Stimulated activated CD4-positive, alpha-beta T cell treated with anti-CD3 and anti-CD28 coated beads, Interleukin-1b, Interleukin-23, amount 100 ng/mL, for 1 hour (primary cell): Measurements from ENCODE around the gene MARK3.
"Not testable (repeated sequence)": the region's sequence is repeated elsewhere in the genome, so short reads cannot be mapped to it uniquely, and the experiment has no call there.

Experiments used
- DNase-seq, 2 donors: peaks; one replicate each; pipeline ENCODE4 v3.0.0-alpha.2; 2020; ENCODE audit warnings: low read depth in 2 of 2

Gene MARK3

DNA sequence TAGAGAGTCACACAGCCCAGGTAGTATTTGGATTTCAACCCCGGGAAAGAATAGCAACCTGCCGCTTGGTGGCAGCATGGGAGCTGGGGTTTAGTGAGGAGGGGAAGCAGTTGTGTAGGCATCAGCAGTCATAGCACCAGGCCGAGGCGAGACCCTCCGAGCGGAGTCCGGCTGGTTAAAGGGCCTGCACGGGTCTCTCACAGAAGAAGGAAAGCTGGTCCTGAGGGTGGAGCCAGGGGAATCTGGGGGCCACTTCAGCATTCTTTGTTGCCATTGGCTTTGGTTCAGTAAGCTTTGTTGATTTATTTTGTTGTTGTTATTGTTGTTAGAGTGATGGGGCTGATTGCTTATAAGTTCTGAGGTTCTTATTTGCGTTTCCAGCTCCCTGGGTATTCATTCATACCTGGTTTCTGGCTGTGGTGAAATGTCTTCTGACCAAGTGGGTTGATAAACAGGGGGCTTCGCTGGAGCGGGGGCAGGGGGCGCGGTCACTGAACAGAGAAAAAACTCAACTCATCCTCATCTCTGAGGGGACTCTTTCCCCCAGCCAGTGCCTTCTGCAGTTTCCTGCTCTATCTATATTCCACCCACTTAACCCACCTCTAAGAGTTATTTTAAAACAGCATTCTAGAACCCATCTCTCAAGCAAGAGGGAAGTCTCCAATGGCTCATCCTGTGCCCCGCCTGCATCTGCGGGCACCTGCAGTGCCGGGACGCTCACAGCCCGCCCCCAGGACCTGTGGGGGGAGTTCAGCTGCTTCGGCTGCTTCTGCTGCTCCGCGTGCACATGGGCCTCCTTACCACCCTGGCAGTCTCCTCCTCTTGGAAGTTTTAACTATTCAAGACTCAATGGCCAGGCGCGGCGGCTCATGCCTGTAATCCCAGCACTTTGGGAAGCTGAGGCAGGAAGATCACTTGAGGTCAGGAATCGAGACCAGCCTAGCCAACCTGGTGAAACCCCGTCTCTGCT lies 125.8 kb downstream of the MARK3 start:
- no peak for DNase-seq

DNA sequence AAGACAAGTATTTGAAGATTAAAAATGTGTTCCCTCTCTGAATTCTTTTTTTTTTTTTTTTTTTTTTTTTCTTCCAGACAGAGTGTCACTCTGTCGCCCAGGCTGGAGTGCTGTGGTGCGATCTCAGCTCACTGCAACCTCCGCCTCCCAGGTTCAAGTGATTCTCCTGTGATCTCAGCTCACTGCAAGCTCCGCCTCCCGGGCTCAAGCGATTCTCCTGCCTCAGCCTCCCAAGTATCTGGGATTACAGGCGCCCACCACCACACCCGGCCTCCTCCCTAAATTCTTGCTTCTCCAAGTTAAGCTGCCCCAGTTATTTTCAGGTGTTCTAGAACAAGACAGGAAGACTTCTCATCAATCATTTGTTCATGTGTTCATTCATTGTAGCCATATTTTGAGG lies 127.0 kb downstream of the MARK3 start:
- DNase-seq, result not testable (repeated sequence)

DNA sequence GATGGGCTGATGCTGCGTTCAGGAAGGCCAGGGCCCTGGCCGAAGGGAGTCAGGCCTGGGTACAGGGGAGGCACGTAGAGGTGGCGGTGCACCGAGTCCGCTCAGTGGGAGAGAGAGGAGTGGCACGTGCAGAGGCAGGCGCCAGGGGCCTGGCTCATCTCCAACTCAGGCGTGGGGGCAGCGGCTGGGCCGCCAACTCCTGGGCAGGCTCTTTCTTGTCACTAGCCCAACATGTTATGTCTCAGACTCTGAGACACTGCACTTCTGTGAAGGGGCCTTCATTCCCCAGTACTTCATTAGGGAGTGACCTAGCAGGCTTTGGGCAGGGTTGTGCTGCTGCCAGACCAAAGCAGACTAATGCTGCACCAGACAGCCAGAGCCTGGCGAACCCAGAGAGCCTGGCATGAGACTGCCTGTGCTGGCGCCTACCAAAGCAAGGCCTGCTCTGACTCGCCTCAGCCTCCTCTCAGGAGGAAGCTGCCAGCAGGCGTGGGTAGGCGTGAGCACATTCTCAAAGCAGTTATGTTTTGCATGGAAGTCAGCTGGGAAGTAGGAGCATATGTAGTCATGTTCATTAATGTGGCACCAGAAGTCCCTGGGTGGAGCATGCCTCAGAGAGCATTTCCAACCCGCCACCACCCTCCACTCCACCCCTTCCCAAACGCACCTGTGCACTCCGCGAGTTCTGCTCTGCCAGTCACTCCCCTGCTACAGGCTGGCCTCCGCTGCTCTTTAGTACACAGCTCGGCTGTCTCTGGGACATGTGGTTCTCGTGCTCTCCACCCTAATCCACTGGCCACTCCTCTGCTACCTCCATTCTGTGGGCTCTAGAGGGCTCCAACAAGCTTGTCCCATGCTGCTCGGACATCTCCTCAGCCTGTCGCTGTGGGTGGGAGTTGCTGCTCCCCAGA lies 127.7 kb downstream of the MARK3 start:
- DNase-seq, result no peak

DNA sequence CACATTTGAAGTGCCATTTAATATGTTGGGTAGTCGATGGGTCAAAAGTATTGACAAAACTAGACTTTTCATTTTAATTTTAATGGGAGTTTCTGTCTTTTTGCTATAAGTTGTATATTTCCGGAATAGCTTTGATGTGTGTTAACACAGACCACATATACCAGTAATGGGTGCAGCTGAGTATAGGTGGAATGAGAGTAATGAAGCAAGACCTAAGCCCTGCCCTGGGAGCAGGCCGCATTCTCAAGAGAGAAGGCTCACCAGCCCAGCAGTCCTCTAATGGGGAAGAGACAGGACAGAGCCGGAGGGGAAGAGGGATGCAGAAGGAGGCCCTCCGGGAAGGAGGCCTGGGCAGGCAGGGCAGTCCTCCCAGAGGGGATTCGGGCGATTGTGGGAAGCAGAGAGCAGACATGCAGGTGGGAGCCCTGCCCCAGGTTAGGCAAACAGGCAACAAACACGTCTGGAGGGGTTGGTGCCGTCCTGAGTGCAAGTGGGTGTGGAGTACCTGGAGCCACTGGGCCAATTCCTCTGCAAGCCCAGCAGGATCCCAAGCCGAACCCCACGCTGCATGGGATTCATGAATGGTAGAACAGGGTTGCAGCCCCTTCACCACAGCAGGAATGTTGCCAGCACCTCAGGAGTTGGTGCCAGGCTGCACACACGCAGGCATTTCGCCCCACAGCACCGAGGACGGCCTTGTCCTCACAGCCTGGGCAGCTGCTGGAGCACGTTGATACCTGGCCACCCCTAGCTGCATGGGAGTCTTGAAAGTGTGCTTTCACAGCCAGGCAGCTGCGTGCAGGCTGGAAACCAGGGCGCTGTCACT lies 129.6 kb downstream of the MARK3 start:
- no peak for DNase-seq

DNA sequence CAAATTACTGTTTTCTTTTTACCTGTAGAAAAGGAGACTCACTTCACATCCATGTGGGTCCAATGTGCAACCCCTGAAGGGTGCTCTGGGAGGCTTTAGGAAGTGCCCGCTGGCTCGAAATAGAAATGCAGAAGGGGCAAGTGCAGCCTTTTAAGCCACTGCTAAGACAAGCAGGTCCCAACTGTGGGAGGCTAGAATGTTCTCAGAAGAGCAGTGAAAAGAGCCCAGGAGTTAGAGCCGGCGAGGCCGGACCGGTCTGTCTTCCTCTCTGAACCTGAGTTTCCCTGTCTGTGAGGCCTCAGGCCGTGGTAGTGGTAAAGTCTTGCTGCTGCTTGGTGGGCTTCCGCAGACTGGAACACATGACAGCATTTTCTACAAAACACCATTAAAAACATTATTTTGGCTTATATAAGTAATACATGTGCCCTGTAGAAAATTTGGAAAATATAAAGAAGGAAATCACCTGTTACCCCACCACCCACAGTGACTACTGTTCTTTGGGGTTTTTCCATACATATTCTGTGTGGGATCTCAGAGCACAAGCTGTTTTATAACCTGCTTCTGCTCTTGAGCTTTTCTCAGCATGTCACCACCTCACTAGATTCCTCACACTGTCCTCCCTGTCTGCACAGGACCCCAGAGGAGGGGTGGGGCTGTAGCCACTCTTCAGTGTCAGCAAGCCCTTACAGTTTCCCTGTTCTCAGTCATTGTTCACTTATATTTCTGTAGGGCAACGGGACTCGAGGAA lies 131.4 kb downstream of the MARK3 start:
- no peak for DNase-seq

DNA sequence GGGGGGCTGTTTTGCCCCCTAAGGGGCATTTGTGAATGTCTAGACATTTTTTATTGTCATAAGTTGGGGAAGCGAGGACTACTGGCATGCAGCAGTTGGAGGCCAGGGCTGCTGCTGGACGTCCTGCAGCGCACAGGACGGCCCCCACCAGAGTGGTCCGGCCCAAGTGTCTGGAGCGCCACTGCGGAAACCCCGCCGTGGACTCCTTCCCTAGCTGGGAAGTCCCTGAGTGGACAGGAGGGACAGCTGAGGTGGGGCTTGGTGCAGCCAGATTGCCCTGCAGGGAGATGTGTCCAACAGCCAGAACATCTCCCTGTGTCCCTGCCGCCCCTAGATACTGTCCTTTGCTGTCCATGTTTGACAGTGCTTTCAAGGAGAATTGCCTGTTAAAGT lies 132.0 kb downstream of the MARK3 start:
- no peak for DNase-seq

DNA sequence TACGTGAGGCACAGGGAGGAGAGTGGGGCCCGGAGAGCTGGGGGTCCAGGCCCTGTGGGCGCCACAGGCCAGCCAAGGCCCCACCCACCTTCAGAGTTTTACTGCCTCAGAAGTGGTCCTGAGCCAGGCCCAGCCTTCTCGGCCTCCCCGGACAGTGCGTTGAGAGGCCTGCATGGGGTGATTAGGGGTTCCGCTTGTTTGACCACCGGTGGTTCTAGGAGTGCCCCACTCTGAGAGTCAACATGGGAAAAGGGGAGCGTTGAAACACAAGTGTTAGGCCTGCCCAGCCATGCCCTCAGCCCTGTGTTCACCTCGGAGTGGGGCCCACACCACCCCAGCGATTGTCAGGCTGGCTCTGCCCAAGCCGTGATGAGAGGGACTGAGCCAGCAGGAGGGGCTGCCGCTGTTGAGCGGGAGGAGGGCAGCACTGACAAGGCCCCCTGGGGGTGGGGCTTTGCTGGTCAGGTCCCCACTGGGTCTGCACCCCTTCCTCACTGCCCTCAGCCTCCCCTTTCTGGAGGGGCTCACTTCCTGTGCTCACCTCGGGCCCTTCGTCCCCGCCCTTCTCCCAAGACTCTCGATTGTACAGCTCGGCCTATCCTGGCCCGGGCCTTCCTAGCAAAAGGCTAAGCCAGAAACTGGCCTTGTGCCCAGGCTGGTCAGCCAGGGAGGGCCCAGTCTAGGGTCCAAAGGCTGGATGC lies 132.7 kb downstream of the MARK3 start:
- no peak for DNase-seq

DNA sequence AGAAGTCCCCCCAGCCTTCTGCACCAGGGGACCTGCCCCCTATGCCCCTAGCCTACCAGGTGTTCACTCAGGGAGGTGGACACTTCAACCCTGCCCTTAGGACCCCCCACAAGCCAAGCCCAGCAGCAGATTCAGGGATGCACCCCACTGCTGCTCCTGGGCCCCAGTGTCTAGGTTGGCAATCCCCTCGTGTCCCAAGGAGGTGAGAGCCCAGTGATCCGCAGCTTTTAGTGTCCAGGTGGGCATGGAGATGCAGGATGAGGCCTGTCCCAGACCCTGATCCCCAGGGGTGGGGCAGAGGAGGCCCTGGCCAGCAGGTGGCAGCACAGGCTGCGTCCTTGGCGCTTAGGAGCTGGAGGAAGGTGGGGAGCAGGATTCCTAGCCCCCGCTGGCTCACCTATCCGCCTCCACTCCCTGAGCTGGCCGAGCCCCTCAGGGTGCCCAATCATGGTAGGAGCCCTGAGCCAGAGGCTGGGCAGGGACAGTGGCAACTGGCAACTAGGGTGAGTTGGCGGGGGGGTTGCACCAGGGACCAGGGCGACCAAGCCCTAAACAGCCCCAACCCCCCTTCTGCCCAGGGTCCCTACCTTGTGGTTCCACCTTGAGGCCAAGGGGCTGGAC lies 133.3 kb downstream of the MARK3 start:
- peak in 1 of 2 donors; percentile 45 for DNase-seq

DNA sequence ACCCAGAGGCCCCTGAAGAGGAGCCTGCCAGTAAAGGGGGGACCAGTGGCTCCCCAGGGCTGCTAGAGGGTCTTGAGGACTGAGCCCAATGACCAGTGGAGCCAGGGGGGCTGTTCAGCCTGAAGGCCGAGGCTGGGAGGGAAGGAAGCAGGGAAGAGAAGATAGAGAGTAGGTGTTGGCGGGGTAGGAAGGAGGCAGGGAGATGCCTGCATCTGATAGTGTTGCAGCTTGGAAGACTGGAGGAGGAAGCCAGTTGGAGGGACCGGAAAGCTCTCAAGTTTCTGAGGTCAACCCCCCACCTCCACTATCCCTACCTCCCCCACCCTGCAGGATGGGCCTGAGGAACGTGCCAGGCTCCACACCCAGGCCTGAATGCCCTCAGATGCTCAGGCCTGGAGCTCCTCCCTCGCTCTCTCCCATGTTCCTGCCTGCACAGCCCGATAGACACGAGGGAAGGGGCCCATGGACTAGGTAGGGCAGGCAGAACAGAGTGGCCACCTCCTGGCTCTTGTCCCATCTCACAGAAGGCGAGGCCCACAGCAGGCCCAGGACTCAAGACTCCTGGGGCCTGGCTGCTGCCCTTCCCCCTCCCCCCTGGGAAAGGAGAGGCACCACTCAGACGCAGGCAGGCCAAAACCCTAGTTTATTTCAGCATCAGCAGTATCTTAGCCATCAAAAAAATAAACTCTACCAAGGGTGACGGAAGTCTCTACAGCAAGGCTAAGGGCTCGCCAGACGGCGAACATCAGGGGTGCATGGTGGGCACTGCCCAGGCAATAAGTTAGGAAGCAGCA lies 134.0 kb downstream of the MARK3 start:
- DNase-seq, result no peak

DNA sequence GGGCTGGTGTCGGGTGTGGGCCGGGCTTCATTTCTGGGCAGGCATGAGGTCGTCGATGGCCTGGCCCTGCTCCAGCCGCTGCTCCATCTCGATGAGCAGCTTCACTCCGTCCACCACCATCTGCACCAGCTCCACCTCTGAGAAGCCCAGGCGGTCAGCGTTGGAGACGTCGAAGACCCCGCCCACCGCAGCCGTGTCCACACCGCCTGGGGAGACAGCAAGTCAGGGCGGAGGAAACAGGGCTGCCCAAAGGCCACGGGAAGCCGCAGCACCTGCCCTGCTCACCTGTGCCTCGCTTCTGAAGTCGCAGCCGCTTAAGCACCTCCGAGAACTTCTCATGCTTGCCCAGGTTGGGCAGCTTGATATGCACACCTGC lies 134.6 kb downstream of the MARK3 start:
- DNase-seq, result no peak

DNA sequence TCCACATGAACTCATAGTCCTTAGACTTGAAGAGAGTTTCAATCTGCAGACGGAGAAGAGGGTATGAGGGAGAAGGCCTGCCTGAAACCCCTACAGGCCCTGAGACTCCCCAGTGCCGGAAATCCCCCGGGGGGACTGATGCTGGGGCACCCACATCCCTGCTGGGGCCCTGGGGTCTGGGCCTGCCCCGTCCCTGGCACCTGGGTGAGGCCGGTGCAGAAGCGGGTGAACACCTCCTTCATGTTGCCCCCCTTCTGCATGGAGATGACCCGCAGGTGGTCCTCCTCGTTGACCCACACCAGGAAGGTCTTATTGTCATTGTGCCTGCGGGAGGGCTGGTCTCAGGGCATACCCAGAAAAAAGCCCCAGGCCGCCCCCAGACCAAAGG lies 135.0 kb downstream of the MARK3 start:
- no peak for DNase-seq

DNA sequence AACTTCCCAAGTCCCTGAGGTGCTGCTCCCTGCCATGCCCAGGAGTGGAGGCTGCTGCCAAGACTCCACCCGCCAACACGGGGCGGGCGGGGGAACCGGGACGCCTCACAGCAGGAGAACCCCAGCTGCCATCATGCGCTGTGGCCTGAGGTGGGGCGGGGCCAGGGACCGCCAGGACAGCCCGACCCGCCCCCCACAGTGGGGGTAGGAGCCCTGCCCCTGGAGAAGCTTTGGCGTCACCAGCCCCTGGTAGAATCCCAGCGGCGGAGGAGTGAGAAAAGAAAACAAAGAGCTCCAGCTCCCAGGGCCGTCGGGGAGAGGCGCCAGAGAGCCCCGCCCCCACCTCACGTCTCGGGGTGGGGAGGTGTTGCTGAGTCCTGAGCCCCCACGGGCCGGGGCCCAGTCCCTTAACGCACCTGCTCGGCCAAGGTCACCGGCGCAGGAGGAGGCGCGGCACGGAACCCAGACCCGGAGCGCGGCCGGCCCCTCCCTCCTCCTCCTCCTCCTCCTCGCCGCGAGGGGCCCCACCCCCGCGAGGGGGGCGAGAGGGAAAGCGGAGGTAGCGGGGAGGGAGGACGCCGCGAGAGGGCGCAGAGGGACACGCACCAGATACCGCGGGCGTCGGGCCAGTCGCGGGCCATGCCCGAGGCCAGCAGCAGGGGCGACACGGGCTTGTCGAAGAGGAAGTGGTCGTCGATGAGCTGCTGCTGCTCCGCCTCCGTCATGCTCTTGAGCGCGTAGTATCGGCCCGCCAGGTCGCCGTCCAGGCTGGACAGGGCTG lies 135.6 kb downstream of the MARK3 start:
- peak in 1 of 2 donors; percentile 33 for DNase-seq

DNA sequence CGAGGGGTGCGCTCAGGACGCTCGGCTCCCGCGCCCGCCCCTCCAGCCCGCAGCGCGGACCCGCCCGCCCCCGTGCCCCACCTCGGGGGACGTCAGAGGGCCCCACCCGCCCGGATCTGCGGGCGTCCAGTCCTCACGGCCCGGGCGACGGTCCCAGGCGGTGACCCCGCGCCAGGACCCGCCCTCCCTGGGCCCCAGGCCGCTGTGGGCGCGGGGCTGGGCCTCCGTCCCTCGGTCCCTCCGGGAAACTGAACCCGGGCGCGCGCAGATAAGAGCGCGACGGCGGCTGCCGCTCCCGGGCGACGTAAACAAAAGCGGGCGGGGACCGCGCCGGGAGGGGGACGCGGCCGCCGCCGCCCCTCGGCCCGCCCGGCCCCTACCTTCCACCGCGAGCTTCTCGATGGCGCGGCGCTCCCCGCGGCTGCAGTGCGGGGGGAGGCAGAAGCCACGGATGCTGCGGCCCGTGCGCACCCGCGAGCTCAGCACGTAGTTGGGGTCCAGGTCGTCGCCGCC lies 136.3 kb downstream of the MARK3 start:
- DNase-seq, result no peak

DNA sequence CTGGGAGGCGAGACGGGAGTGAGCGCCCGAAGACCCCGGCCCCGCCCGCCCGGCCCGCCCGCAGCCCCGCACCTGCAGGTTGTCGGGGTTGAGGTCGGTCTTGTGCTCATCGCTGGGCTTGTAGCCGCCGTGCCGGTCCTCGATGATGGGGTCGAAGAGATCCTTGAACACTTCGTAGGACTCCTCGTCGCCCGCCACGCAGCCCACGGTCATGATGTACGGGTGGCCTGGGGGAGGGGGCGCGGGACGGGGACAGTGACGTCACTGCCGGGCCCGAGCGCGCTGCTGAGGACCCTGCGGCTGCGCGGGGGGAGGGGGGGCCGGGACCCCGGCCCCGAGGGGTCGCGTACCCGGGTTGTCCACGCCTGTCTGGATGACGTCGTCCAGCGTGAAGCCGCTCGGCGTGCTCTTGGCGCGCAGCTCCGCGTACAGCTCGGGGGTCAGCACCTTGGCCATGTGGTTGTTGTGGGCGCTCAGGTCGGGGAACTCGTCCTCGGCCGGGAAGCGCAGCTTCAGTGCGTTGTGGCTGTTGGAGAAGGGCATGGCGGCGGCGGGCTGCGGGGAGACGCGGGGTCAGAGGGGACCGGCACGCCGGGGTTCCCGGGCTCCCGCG lies 136.8 kb downstream of the MARK3 start:
- no peak for DNase-seq

DNA sequence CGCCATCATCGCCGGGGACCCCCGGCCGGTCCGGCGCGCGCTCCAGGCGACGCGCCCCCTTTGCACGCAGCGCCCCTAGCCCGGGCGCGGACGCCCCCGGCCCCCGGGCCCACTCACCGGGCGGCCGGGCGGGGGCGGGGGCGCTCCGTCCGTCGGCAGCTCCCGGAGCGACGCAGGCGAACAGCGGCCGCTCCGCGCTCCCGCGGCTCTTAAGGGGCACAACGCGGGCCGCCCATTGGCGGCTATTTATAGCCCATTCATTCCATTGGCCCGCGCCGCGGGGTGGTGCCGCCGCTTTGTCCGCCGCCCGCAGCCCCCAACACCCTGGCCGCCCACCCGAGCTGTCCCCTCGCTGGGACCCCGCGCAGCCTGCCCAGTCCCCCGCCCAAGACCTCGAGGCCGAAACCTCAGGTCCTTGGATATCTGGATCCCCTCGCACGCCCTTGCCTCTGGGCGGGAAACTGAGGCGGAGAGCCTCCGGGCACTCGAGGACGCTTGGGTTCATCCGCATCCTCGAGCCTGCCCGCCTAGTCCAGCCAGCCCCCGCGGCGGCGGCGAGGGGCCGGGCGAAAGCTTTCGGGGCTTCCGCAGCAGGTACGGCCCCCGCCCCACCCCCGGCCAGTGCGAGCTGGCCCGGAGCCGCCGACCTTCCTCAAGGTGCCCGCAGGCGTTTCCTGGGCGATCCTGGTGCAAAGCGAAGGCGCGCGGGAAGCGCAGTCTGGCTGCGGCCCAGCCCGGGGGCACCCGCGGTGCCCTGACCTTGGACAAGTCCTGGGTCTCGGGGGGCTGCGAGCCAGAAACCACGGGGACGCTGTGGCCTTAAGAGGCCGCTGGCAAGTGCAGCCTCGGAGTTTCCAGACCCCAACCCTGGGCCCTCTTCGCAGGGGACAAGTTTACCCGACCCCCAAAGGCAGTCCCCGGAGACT lies 137.7 kb downstream of the MARK3 start, which contains the start of gene CKB:
Gene CKB, minus strand, starts transcription at position 182 of the 926 bp plus-strand sequence. CDS start 337 bp downstream, outside the sequence.
- DNase-seq, result no peak

DNA sequence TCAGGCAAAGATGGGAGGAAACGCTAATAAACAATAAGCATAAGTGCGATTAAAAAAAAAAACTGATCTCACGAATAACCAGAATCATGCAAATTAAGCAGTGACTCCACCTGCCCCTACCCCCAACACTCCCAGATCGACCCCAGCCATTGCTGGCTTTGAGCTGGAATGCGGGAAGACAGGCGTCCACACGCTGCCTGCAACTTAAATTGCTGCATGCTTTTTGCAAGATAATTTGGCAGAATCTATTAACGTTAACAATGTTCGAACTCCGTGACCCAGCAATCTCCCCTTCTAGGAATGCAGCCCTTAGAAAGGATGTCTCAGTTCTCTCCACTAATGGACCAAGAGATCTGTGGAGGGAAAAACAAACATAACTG lies 138.3 kb downstream of the MARK3 start:
- DNase-seq, result no peak
